GM18505 (cell line): ENCODE results near the gene GFRA1.

ENCODE experiments used
- ATAC-seq: cut with Tn5 transposase; IDR thresholded peaks from one replicate; pipeline ENCODE4 v1.9.1; 2021; ENCODE audit not compliant: unreplicated experiment
- POLR2A ChIP-seq: IDR thresholded peaks from 4 replicates; pipeline ENCODE4 v1.6.1; 2011; ENCODE audit warnings: borderline replicate concordance; ENCODE audit not compliant: insufficient read depth, insufficient read length; ENCODE audit errors: extremely low read depth

Gene GFRA1

DNA sequence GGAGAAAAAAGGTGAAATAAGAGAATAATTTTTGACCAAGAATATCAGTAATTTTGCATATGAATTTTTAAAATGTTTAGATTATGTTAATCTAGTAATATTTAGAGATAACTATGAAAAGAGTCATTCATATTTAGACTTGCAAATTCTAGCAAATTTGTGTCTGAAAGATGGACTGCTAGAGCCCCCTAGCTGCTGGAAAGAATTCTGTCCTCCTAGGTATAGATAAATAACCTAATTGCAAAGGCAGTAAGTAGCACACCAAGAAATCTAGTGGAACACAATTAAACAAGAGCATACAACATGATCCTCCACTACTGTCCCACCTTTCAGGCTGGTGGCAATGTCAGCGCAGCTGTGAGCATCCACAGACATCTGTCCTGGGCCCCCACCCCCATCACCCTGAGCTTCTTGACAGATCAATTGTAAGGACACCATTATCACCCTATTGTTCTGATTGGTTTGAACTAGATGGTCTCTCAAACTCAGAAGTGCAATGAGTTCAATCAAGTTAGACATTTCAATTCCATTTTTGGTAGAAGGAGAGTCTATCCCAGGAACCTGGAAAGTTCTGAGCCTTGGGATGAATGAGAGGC lies 15.0 kb upstream of the GFRA1 start:
- ATAC-seq, result no peak
- TF ChIP-seq POLR2A, result no peak

DNA sequence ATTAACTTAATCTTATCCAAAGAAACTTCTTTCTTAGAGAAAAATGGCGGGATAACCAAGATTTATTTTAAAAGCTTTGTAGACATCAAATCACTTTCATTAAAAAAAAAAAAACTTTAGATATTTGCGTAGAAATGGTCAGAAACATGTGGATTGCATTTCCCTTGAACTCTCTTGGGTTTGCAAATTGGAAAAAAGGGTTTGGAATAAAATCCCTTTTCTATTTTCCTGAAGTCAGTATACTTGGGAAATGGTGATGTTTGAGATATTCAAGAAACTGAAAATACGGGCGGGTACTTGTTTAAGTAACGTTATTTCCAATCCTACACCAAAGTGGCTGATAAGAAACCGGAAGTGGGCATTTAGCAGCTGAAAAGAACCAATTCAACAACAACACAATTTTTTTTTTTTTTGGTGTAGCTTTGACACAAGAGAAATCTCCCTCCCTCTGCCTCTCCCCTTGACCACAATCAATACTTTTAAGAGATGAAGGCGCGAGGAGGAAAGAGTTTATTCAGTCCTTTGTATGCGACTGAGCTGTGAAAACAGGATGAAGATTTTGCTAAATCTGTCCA lies 13.7 kb upstream of the GFRA1 start:
- ATAC-seq, result no peak
- TF ChIP-seq POLR2A, result no peak

DNA sequence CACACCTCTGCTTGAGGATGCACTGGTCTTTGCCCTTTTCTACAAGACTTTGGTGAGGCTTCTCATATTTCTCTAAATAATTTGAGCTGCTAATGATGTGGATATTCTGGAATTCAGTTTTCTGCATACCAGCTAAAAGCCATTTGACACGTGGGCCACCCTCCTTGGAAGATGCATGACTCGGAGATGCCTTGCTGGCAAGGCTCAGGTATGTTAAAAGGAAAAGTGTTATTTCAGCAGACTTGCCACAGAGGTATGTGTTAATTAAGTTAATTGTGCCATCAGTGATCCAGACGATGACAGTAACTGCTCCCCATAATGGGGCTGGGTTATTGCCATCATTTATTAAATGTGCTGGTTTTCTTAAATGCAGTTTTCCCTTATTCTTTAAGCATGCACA lies 8.8 kb upstream of the GFRA1 start:
- no peak for ATAC-seq
- TF ChIP-seq POLR2A, result no peak

DNA sequence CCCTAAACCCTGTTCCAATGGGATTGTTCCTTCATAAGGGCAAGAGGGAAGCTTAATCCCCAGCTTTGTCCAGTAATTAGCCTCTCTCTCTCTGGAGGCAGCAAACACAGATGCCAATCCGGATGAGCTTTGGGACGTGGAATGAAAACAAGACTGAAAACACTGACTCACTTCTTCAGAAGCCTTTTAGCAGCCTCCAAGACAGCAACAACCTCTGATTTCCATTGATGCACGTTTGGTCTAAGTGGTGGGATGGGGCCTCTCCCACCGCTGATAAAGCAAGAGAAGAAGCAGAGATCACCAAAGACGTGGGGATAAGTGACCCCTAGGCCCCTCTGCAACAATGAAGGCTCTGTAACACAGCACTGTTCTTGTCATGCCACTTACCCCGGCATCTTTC lies 5.8 kb upstream of the GFRA1 start:
- TF ChIP-seq POLR2A, result no peak
- ATAC-seq, result no peak

DNA sequence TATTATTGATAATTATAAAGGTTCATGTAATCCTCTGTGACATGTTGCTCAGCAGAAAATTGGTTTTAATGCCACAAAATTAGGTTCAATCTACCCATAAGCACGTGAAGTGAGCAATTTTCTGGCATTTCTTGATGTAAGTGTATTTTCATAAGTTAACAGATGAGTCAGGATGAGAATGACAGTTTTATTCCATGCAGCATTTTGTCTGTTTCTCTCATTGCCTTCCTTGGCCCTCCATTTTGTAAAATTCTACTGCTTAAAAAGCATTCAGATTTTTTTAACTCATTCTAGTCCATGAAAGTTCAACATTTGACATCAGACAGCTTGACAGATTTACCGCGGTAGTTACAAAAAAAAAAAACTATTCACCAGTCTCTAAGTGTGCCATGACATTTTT lies 4.0 kb upstream of the GFRA1 start:
- no peak for TF ChIP-seq POLR2A
- no peak for ATAC-seq

DNA sequence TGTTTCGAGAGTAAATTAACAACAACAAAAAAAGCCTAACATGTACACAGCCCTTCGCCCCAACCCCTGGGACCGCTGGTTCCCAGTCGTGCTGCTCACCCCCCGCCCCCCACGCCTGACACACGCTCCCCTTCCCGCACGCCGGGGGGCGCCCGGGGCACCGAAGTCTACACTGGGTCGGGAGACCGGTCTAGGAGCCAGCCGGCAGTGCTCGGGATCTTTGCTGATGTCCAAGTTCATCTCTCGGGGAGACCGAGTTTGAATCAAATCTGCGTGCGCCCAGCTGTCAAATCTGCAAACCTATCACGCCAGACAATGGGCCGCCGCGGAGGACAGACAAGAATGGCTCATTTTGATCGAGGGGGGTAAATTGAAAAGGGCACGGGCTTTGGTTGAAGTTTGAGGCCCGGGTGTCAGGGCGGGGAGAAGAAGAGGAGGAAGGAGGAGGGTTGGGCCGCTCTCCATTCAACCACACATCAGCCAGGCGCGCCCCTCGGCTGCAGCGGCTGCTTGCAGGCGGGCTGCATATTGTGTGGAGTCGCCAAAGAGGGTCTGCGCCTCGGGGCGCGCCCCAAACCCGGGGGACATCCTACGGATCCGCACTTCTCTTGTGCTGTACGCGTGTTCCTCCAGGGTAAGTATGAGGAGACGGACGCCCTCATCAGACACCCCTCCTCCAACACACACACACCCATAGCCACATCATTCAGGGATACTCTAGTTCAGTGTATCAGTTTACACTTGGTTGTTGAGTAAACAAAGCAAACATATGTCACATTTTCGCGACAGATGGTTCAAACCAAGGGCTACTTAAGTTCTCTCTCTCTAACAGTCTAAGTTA lies 1.3 kb upstream of the GFRA1 start:
- no peak for ATAC-seq
- TF ChIP-seq POLR2A, result no peak

DNA sequence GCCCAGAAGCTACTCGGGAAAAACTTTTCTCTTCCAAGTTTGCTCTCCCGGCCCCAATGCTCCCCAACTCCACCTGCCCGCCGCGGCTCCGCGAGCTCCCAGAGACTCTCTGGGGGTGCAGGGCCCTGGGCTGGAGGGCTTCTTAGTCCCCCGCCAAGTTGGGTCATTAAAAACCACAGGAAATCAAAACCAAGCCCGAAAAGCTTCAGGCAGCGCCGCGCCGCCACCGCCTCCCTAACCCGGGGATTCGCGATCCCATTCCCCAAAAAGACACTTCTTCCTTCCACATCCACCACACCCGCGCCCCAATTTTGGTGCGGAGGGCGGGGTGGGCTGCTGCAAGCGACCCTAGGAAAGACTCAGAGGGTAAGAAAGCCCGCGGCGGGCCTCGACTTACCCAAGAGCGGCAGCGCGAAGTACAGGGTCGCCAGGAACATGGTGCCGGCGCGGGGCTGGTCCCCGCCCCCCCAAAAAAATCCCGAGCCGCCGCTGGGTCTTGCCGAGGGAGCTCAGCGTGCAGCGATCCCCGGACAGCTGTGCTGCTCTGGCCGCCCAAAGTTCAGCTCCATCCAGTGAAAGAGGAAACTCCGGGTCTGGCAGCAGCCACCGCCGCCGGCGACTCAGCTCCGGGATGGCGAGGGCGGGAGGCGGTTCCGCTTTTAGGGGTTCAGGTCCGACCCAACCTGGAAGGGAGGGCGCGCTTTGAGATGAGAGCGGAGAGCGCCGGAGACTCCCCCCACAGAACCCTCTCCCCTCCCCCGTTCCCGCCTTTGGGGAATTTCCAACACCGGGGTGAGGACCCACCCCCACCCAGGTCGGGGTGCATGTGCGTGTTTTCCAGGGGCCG lies 1.2 kb downstream of the GFRA1 start:
- no peak for TF ChIP-seq POLR2A
- ATAC-seq, result no peak

DNA sequence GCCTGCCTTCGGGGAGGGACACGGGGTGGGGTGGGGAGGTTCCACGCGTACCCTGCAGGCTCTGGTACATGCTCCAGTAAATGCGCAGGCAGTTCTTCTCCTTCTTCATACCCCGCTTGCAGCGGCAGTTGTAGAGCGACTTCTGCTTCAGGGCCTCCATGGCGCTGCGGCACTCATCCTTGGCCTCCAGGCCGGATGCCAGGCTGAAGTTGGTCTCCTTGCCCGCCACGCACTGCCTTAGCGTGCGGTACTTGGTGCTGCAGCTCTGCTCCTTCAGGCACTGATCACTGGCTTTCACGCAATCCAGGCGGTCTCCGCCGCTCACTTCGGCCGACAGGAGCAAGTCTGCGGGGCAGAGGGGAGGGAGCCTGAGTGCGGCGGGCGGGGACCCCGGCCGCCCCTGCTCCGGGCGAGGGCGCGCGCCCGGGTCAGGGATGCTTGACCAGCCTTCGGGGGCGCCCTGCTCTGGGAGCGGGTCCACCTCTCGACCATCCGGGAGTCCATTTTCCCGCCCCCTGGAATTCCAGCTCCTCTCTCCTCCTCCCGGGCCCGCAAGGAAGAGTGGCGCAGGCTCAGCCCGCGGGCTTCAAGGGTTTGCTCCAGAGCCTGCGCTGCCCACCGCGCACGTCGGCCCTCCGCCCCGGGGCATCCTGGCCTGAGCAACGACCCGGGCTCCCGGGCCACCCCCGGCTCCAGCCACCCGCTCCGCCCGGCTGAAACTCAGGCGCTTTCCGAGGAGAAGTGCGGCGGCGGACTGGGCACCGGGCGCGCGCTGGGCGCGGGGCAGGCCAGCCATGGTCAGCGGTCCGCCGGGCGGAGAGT lies 2.0 kb downstream of the GFRA1 start:
- ATAC-seq, result no peak
- TF ChIP-seq POLR2A, result no peak

DNA sequence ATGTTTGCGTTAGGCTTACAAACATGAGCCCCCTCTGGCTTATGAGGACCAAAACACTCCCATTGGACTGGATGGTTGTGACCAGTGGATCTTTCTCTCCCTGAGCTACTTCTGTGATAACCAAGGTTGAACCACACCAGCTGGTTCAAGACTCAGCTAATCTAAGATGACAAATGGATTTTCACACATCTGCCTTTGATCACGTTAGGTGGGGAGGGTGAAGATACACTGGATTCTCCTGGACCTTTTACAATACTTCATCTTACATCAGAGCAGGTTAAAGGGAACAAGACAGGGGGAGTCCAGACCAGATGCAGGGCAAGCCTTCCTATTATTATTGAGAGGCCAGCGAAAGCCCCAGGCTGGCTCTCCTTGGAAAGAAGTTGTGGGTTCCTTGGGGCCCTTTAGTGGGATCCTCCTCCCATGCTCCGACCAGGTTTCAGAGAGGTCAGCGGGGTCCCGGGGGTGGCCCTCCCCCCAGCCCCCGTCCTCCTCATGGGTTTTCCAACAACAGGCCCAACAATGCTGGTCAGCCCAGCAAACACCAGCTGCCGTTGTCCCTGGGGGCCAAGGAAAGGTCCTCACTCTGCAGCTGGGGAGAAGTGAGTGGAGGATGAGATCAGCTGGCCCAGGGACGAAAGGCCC lies 2.8 kb downstream of the GFRA1 start:
- no peak for TF ChIP-seq POLR2A
- no peak for ATAC-seq

DNA sequence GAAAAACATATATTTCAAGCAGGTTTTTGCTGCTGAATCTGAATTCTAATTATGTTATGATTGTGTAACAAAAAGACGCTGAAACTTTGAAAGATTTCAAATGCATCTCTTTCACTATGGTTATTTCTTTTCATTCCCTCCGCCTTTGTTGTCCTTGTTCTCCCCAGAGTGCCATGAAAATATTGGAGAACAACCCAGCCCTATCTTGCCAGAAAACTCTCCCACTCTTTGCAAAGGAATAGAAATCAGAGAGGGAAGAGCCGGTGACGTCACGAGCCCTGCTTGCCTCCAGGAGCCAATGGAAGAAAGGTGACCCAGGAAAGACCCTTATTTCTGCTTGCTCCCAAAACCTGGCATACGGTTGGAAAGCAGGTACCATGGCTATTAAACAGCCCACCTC lies 3.4 kb downstream of the GFRA1 start:
- no peak for TF ChIP-seq POLR2A

DNA sequence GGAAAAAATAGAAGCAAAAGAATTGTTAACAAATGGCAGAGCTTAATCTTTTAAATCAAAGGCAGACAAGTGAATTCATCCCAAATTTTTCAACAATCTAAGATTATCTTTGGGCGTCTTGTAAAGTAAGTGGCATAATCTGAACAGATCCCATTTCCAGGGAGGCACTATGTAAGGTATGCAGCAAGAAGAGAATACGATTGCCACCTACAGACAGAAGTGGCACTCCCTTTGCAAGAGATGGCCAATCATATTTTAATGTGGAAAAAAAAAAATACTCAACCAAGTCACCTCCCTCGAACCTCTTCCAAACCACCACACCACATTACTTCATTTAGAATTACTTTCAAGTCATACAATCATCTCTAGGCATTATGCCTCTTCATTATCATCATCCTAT lies 4.0 kb downstream of the GFRA1 start:
- TF ChIP-seq POLR2A, result no peak
- ATAC-seq, result no peak

More for the DNA sequence above, 3.4 kb downstream of the GFRA1 start:
- ATAC-seq, result no peak

DNA sequence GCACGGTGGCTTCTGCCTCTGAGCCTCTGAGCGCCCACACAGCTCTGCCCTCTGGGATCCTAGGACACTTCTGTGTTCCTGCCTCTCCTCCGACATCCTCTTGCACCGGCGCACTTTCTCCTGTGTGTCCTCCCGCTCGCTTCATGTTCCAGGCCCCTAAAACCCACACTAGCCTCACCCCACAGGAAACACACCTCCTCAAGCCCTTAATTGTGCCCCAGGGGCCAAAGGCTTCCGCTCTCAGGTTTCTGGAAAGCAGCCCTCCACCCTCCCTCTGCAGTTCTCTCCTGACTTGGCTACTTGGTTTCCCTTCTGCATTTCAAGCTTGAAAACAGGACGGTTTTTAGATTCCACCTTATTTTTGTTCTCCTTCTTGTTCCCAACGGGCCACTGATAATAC lies 7.3 kb downstream of the GFRA1 start:
- TF ChIP-seq POLR2A, result no peak
- no peak for ATAC-seq
